Body of pancreas (tissue), 4 donors: Measurements from ENCODE around the gene TCEA2. TPM values are rescaled to one million over a fixed set of nuclear protein-coding genes. Genes with fewer than 3 reads are reported as not detected.
A peak's percentile ranks its signal among the peaks of the same experiment; 100 is the strongest.

ENCODE experiments used
- ATAC-seq: fragments of 150-250 bp; one replicate; pipeline ENCODE4 v1.9.1; 2016
- DNase-seq, 4 donors: peaks; one replicate each; pipeline ENCODE4 v3.0.0-alpha.2; 2019
- H3K27ac ChIP-seq, 4 donors: fragments of 200-600 bp; sonication (generic); 1 replicate in 3 of 4; 2 replicates in 1 of 4; pipeline versions ENCODE4 v1.5.1 to v1.6.1; 2016 to 2019; ENCODE audit warnings: mild to moderate bottlenecking in 1 of 4, mixed read lengths in 1 of 4, moderate library complexity in 1 of 4
- H3K27me3 ChIP-seq, 2 donors: fragments of 200-600 bp; sonication (generic); one replicate each; pipeline ENCODE4 v1.6.0; 2016; ENCODE audit warnings: mild to moderate bottlenecking in 1 of 2
- H3K36me3 ChIP-seq, 2 donors: fragments of 200-600 bp; sonication (generic); replicated peaks in 1 of 2; 2 replicates each; pipeline ENCODE4 v1.5.1; 2016; ENCODE audit warnings: low read depth in 2 of 2; ENCODE audit not compliant: insufficient read depth in 1 of 2
- H3K4me1 ChIP-seq: fragments of 200-600 bp; sonication (generic); one replicate; pipeline ENCODE4 v1.6.0; 2016
- H3K4me3 ChIP-seq, 2 donors: fragments of 200-600 bp; sonication (generic); 1 replicate in 1 of 2; 2 replicates in 1 of 2; pipeline ENCODE4 v1.5.1; 2016 to 2019
- H3K9me3 ChIP-seq, 3 donors: fragments of 200-600 bp; sonication (generic); 1 replicate in 2 of 3; 2 replicates in 1 of 3; pipeline ENCODE4 v1.5.1; 2016
- CTCF ChIP-seq, 7 experiments: fragments of 450-650 bp in 4 of 7; fragments of 200-600 bp in 3 of 7; sonication (generic) in 3 of 7; IDR thresholded peaks; one replicate each; pipeline ENCODE4 v1.5.1; 2016 to 2019; ENCODE audit warnings: antibody characterized with exemption in 7 of 7
- POLR2A ChIP-seq, 3 donors: fragments of 450-650 bp; IDR thresholded peaks; one replicate each; pipeline ENCODE4 v1.6.1; 2016; ENCODE audit warnings: antibody characterized with exemption in 3 of 3, mild to moderate bottlenecking in 2 of 3
- WGBS, 2 donors: methylation state at CpG; one replicate each; pipeline ENCODE4 v1.1.5; 2017; 5-methylcytosine and 5-hydroxymethylcytosine counted together
- intact Hi-C: fragments of 100-400 bp; cut with DNase I; formaldehyde crosslinking; loops from one replicate; pipeline ENCODE4 v1.15.1; 2023
- total RNA-seq, 2 donors: library from RNA; depleted of rRNA; stranded (reverse); fragments of >200 nt; gene quantifications; one replicate each; pipeline ENCODE4 v1.1.0, GENCODE V29; 2016

TCEA2 gene
- total RNA-seq, 2 donors from 2014 or later: 16.6 to 17.5 TPM

- Histone ChIP-seq H3K27ac (no peak overlapping the region), H3K36me3 (no peaks in the 10 kb centered on the region), H3K27me3 (peaks cover 0 to 6% of the 10 kb centered on the region in 2 donors), H3K9me3 (no peaks in the 10 kb centered on the region), H3K4me3 (no peak overlapping the region), H3K4me1 (peaks cover 12% of the 10 kb centered on the region)
- no peak for DNase-seq
- intact Hi-C loops: no loop called here
- no peak for ATAC-seq
- no peak for TF ChIP-seq POLR2A (IDR thresholded peaks at IDR 0.05)
- TF ChIP-seq CTCF (IDR thresholded peaks at IDR 0.05): no peak
- 83 to 85% methylated on average over 5 to 14 of the region's 14 CpGs for WGBS, 2 donors
Measured at GRCh38 chr20:64099880-64100565, 37.0 kb downstream of the TCEA2 start.

GRCh38 chr20:64100566-64100888 is 37.5 kb downstream of the TCEA2 start:
- no peak for DNase-seq
- TF ChIP-seq CTCF (IDR thresholded peaks at IDR 0.05) (no peak), POLR2A (IDR thresholded peaks at IDR 0.05) (no peak)
- intact Hi-C loops: no loop called here
- WGBS, 2 donors: 58 to 63% methylated on average over 2 to 4 of the region's 4 CpGs
- ATAC-seq: no peak
- peaks cover 12% of the 10 kb centered on the region for H3K4me1 ChIP-seq
- no peaks in the 10 kb centered on the region for H3K9me3 ChIP-seq
- H3K4me3 ChIP-seq: no peak overlapping the region
- no peak overlapping the region for H3K27ac ChIP-seq
- H3K27me3 ChIP-seq: peaks cover 0 to 6% of the 10 kb centered on the region in 2 donors
- H3K36me3 ChIP-seq: no peaks in the 10 kb centered on the region

GRCh38 chr20:64100946-64101688 is 38.1 kb downstream of the TCEA2 start:
- H3K27ac ChIP-seq: no peak overlapping the region
- peaks cover 0 to 6% of the 10 kb centered on the region in 2 donors for H3K27me3 ChIP-seq
- H3K4me1 ChIP-seq: peaks cover 12% of the 10 kb centered on the region
- H3K4me3 ChIP-seq: no peak overlapping the region
- intact Hi-C loops: no loop called here
- DNase-seq: no peak
- H3K9me3 ChIP-seq: no peaks in the 10 kb centered on the region
- TF ChIP-seq POLR2A (IDR thresholded peaks at IDR 0.05) (no peak), CTCF (IDR thresholded peaks at IDR 0.05) (no peak)
- 66 to 69% methylated on average over 8 to 9 of the region's 9 CpGs for WGBS, 2 donors
- no peak for ATAC-seq
- H3K36me3 ChIP-seq: no peaks in the 10 kb centered on the region

- Histone ChIP-seq H3K27ac (no peak overlapping the region), H3K27me3 (peaks cover 0 to 6% of the 10 kb centered on the region in 2 donors), H3K4me3 (peak overlapping the region in 1 of 2 donors; percentile 21), H3K36me3 (no peaks in the 10 kb centered on the region), H3K9me3 (no peaks in the 10 kb centered on the region), H3K4me1 (peaks cover 12% of the 10 kb centered on the region)
- ATAC-seq: peak; percentile 47
- WGBS, 2 donors: 6% methylated on average over 52 of the region's 64 CpGs; no CpG with 5 or more reads in 1 of the 2 donors
- intact Hi-C loops: no loop called here
- peak; percentile 44 to 68 (median 63) for TF ChIP-seq CTCF (IDR thresholded peaks at IDR 0.05)
- TF ChIP-seq POLR2A (IDR thresholded peaks at IDR 0.05): no peak
- peak; percentile 35 to 65 (median 50) for DNase-seq
Measured at GRCh38 chr20:64101731-64102621, 39.0 kb downstream of the TCEA2 start.
